ENCODE results near the gene SFXN5.

DNA sequence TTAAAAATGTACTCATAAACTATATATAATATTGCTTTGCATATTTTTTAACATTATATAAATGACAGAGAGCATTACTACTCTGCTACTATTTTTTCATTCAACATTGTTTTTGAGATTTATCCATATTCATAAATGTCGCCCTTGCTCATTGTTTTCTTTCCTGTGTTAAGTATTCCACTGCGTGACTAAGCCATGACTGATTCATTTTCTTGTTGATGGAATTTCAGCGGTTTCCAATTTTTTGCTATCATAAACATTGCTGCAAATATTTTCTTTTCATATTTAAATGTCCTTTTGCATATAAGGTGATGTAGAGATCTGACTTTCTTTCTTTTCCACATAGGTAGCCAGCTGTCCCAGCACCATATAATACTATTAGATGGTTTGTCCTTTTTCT is 57.6 kb downstream of the SFXN5 start:
- TF ChIP-seq CTCF (conservative IDR thresholded peaks at IDR 0.05; ENCODE audit: low read depth, low read length) (no peak), EZH2 (IDR thresholded peaks at IDR 0.05; ENCODE audit: low read length, unreplicated experiment) (no peak), EZH2phosphoT487 (IDR thresholded peaks at IDR 0.05; ENCODE audit: borderline replicate concordance, low read length) (no peak)
